Uterus (tissue), 4 donors: Measurements from ENCODE around the gene RHEB. TPM values are rescaled to one million over a fixed set of nuclear protein-coding genes. Genes with fewer than 3 reads are reported as not detected.

ENCODE experiments used
- DNase-seq, 2 donors: peaks; one replicate each; pipeline ENCODE4 v3.0.0-alpha.2; 2019 to 2020
- H3K27ac ChIP-seq, 2 donors: fragments of 200-600 bp; sonication (generic); 1 replicate in 1 of 2; 2 replicates in 1 of 2; pipeline ENCODE4 v1.5.1; 2016 to 2018
- H3K27me3 ChIP-seq, 2 donors: fragments of 200-600 bp; sonication (generic); one replicate each; pipeline ENCODE4 v1.5.1; 2018 to 2019; ENCODE audit warnings: control low read depth in 1 of 2
- H3K36me3 ChIP-seq, 2 donors: fragments of 200-600 bp; sonication (generic); one replicate each; pipeline ENCODE4 v1.5.1; 2019; ENCODE audit warnings: control low read depth in 1 of 2
- H3K4me1 ChIP-seq, 2 donors: fragments of 200-600 bp; sonication (generic); one replicate each; pipeline ENCODE4 v1.5.1; 2018 to 2019; ENCODE audit warnings: control low read depth in 1 of 2
- H3K4me3 ChIP-seq, 2 donors: fragments of 200-600 bp; sonication (generic); 1 replicate in 1 of 2; 2 replicates in 1 of 2; pipeline ENCODE4 v1.5.1; 2018 to 2019; ENCODE audit warnings: mild to moderate bottlenecking in 1 of 2
- H3K9me3 ChIP-seq, 2 donors: fragments of 200-600 bp; sonication (generic); one replicate each; pipeline ENCODE4 v1.5.1; 2019; ENCODE audit warnings: control low read depth in 1 of 2
- POLR2A ChIP-seq, 2 donors: fragments of 450-650 bp; IDR thresholded peaks; one replicate each; pipeline ENCODE4 v1.6.1; 2016; ENCODE audit warnings: antibody characterized with exemption in 2 of 2, mild to moderate bottlenecking in 1 of 2, moderate library complexity in 1 of 2
- intact Hi-C: fragments of 100-400 bp; cut with DNase I; formaldehyde crosslinking; loops from one replicate; pipeline ENCODE4 v1.15.1; 2023; ENCODE audit warnings: low total_unique reads
- total RNA-seq, 4 donors: library from RNA; depleted of rRNA in 3 of 4; stranded (reverse); fragments of >200 nt in 3 of 4; gene quantifications; one replicate each; pipeline versions ENCODE4 v1.1.0 to v1.2.4, GENCODE V29; 2014 to 2023
- TF ChIP-seq, protein P1 (sequence below), 4 experiments: fragments of 200-600 bp in 2 of 4; fragments of 450-650 bp in 2 of 4; sonication (generic) in 2 of 4; IDR thresholded peaks; one replicate each; pipeline ENCODE4 v1.5.1; 2016 to 2019; ENCODE audit warnings: antibody characterized with exemption in 4 of 4, mild to moderate bottlenecking in 2 of 4, moderate library complexity in 1 of 4
- donor health status: DM: yes; HTN: yes; CAD: no.

Gene RHEB
- total RNA-seq, 4 donors from 2014 or later: 69.2 to 135 (median 102) TPM

DNA sequence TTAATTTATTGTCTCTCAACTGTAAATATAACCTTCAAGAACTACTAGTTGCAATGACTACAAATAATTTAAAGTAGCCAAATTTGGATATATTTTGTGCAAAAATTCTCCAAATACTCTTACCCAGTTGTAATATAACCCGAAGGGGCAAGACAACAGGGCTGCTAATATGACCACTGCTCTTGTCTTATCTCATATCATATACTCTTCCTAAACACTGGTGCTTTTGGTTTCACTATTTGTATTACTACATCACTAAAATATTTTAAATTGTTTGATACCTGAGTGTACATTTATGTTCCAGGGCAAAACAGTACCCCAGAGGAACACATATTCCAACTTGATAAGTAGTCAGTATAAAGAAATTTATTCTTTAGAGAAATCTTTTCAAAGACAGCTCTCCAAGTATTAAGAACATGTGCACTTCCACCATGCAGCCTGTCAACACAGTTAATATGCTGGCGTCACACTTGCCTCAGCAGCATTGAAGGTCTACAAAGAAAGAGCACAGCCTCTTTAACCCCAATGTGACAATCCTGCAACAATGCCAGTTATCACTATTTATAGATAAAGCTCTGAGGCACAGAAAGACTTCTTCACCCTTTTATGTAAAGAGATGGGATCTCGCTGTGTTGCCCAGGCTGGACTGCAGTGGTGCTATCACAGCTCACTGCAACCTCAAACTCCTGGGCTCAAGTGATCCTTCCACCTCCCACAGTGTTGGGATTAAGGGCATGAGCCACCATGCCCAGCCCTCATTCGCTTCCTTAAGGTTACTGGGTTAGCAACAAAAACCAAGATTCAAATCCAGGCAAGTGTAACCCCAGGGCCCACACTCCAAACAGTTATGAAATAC is 37.8 kb downstream of the RHEB start:
- intact Hi-C loops: no loop called here
- Histone ChIP-seq H3K36me3 (no peaks in the 10 kb centered on the region), H3K27me3 (no peaks in the 10 kb centered on the region), H3K9me3 (no peaks in the 10 kb centered on the region), H3K4me1 (no peaks in the 10 kb centered on the region), H3K4me3 (no peak overlapping the region), H3K27ac (no peak overlapping the region)
- DNase-seq: no peak
- TF ChIP-seq, protein P1, sequence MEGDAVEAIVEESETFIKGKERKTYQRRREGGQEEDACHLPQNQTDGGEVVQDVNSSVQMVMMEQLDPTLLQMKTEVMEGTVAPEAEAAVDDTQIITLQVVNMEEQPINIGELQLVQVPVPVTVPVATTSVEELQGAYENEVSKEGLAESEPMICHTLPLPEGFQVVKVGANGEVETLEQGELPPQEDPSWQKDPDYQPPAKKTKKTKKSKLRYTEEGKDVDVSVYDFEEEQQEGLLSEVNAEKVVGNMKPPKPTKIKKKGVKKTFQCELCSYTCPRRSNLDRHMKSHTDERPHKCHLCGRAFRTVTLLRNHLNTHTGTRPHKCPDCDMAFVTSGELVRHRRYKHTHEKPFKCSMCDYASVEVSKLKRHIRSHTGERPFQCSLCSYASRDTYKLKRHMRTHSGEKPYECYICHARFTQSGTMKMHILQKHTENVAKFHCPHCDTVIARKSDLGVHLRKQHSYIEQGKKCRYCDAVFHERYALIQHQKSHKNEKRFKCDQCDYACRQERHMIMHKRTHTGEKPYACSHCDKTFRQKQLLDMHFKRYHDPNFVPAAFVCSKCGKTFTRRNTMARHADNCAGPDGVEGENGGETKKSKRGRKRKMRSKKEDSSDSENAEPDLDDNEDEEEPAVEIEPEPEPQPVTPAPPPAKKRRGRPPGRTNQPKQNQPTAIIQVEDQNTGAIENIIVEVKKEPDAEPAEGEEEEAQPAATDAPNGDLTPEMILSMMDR (IDR thresholded peaks at IDR 0.05): no peak
- TF ChIP-seq POLR2A (IDR thresholded peaks at IDR 0.05): no peak

DNA sequence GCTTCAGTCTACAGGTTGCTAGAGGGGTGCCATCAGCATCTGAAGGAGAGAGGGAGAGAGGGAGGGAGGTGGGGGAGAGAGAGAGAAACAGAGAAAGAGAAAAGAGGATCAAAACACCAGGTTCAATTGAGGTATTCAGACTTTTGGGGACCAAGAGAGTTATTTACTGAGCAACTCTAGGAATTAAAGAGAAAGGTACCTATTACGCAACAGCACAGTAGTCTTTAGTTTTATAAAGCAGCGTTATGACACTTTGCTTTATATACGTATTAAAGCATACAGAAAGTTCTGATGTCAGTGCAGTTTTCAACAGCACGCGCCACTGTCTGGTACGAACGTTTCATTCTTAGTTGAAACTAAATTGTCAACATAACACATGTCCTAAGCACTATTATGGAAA is 41.8 kb downstream of the RHEB start:
- TF ChIP-seq POLR2A (IDR thresholded peaks at IDR 0.05): no peak
- TF ChIP-seq, protein P1 (IDR thresholded peaks at IDR 0.05): no peak
- no peaks in the 10 kb centered on the region for H3K4me1 ChIP-seq
- no peak overlapping the region for H3K27ac ChIP-seq
- H3K27me3 ChIP-seq: no peaks in the 10 kb centered on the region
- H3K9me3 ChIP-seq: no peaks in the 10 kb centered on the region
- no peak overlapping the region for H3K4me3 ChIP-seq
- no peak for DNase-seq
- intact Hi-C loops: no loop called here
- H3K36me3 ChIP-seq: no peaks in the 10 kb centered on the region

DNA sequence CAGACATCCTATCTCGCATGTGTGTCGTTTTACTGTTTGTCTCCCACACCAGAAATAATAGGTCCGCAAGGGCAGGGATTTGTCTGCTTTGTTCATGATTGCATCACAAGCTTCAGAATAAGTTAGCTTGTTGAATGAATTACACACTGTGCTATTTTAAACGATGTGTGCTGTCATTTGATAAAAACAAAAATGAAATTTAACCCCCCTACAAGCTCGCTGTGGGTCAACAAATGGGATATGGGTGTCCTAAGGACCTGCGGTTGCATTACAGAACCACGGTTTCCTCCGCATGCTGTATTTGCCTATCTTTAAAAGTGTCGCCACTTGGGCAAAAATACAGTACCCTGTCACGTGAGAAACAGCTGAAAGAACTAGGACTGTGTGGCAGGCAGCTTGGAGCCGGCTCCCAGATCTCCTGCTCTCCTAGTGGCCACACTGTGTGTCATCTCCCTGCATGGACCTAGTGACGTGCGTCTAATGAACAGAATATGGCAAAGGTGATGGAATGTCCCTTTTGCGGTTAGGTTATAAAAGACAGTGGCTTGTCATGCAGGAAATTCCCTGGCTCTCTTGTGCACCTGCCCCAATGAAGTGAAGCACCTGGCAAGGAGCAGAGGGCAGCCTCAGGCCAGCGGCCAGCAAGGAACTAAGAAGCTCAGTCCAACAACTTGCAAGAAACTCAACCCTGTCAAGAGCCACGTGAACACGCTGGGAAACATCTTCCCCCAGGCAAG is 46.9 kb downstream of the RHEB start:
- DNase-seq: no peak
- H3K27ac ChIP-seq: no peak overlapping the region
- H3K27me3 ChIP-seq: no peaks in the 10 kb centered on the region
- no peak for TF ChIP-seq POLR2A (IDR thresholded peaks at IDR 0.05)
- TF ChIP-seq, protein P1 (IDR thresholded peaks at IDR 0.05): no peak
- intact Hi-C loops: no loop called here
- no peaks in the 10 kb centered on the region for H3K36me3 ChIP-seq
- no peaks in the 10 kb centered on the region for H3K4me1 ChIP-seq
- H3K9me3 ChIP-seq: no peaks in the 10 kb centered on the region
- H3K4me3 ChIP-seq: no peak overlapping the region

DNA sequence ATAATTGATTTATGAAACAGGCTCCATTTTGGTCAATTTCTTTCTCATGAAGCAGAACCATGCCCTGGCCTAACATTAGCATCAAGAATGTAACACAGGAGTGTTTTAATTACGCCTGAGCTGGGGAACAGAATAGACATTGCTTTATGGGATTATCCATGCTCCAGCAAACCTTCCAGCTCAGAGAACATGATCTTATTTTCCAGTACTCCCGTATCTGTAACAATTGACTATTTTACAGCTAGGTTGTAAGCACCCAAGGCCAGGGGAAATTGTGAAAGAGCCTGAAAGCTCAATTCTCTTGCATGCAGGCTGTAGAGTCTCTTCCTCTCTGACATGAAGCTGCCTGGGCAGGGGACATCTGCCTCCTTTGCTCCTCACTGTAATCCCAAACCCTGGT is 49.0 kb downstream of the RHEB start:
- Histone ChIP-seq H3K4me3 (no peak overlapping the region), H3K9me3 (no peaks in the 10 kb centered on the region), H3K36me3 (no peaks in the 10 kb centered on the region), H3K27me3 (no peaks in the 10 kb centered on the region), H3K27ac (no peak overlapping the region), H3K4me1 (no peaks in the 10 kb centered on the region)
- no peak for DNase-seq
- TF ChIP-seq, protein P1 (IDR thresholded peaks at IDR 0.05): no peak
- no peak for TF ChIP-seq POLR2A (IDR thresholded peaks at IDR 0.05)
- intact Hi-C loops: no loop called here

DNA sequence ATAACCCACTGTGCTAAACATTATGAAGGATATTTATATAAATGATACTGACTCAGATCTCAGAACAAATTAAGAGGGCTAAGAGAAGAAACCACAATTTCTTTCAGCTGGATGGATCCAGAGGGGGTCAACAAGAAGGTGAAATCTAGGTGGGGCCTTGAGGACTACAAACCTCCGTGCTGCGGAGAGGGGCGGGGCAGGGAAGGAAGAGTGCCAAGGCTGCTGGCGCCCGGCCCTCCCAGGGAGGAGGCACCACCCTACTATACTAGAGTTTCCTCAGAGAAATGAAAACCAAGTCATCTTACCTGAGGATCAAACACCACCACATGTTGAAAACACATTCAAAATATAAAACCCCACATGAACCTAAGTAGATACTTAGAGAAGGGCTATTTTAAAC is 50.4 kb downstream of the RHEB start:
- Histone ChIP-seq H3K4me1 (no peaks in the 10 kb centered on the region), H3K36me3 (no peaks in the 10 kb centered on the region), H3K27ac (no peak overlapping the region), H3K9me3 (no peaks in the 10 kb centered on the region), H3K4me3 (no peak overlapping the region), H3K27me3 (no peaks in the 10 kb centered on the region)
- intact Hi-C loops: loop anchor here (10.0 kb wide), 1 partner anchor 286 kb away; no protein-coding TSS in a partner anchor
- no peak for TF ChIP-seq POLR2A (IDR thresholded peaks at IDR 0.05)
- DNase-seq: no peak
